Measurements from ENCODE around the gene VANGL2. TPM values are rescaled to one million over a fixed set of nuclear protein-coding genes. Genes with fewer than 3 reads are reported as not detected.

VANGL2 gene
- total RNA-seq, 2 donors from 2014 or later = 3.9 to 10.3 TPM

- no peaks in the 10 kb centered on the region for H3K27me3 ChIP-seq
- no peak overlapping the region for H3K9ac ChIP-seq (ENCODE audit: low read depth in 2 of 2, low read length in 2 of 2)
- H3K36me3 ChIP-seq = no peaks in the 10 kb centered on the region
- DNase-seq = peak; percentile 2
- no peak overlapping the region for H3K27ac ChIP-seq
- no peak for TF ChIP-seq CTCF (IDR thresholded peaks at IDR 0.05)
- no peak overlapping the region for H3K4me3 ChIP-seq
- H3K9me3 ChIP-seq = no peaks in the 10 kb centered on the region
- H3K4me1 ChIP-seq = no peaks in the 10 kb centered on the region
- intact Hi-C loops (cut with DNase I) = no loop called here
These were observed 2.9 kb downstream of the VANGL2 start for GRCh38 chr1:160403244-160403643.

GRCh38 chr1:160404094-160404493 is 3.7 kb downstream of the VANGL2 start:
- Histone ChIP-seq H3K9ac (ENCODE audit: low read depth in 2 of 2, low read length in 2 of 2) (no peak overlapping the region), H3K4me3 (no peak overlapping the region), H3K36me3 (no peaks in the 10 kb centered on the region), H3K9me3 (no peaks in the 10 kb centered on the region), H3K27ac (no peak overlapping the region), H3K4me1 (no peaks in the 10 kb centered on the region), H3K27me3 (no peaks in the 10 kb centered on the region)
- peak; percentile 8 for DNase-seq
- intact Hi-C loops (cut with DNase I) = no loop called here
- no peak for TF ChIP-seq CTCF (IDR thresholded peaks at IDR 0.05)

- no peak overlapping the region for H3K4me3 ChIP-seq
- H3K27ac ChIP-seq = no peak overlapping the region
- H3K9me3 ChIP-seq = no peaks in the 10 kb centered on the region
- no peaks in the 10 kb centered on the region for H3K4me1 ChIP-seq
- TF ChIP-seq CTCF (IDR thresholded peaks at IDR 0.05) = no peak
- intact Hi-C loops (cut with DNase I) = no loop called here
- no peak overlapping the region for H3K9ac ChIP-seq (ENCODE audit: low read depth in 2 of 2, low read length in 2 of 2)
- no peaks in the 10 kb centered on the region for H3K36me3 ChIP-seq
- no peaks in the 10 kb centered on the region for H3K27me3 ChIP-seq
- DNase-seq = peak; percentile 15
These were observed 5.0 kb downstream of the VANGL2 start for GRCh38 chr1:160405331-160405877.

- Histone ChIP-seq H3K27me3 (no peaks in the 10 kb centered on the region), H3K9ac (ENCODE audit: low read depth in 2 of 2, low read length in 2 of 2) (no peak overlapping the region), H3K36me3 (no peaks in the 10 kb centered on the region), H3K27ac (no peak overlapping the region), H3K4me3 (no peak overlapping the region), H3K4me1 (no peaks in the 10 kb centered on the region), H3K9me3 (no peaks in the 10 kb centered on the region)
- DNase-seq = peak; percentile 46
- no peak for TF ChIP-seq CTCF (IDR thresholded peaks at IDR 0.05)
- intact Hi-C loops (cut with DNase I) = no loop called here
These were observed 6.0 kb downstream of the VANGL2 start for GRCh38 chr1:160406131-160406968.

- intact Hi-C loops (cut with DNase I) = no loop called here
- no peak overlapping the region for H3K9ac ChIP-seq (ENCODE audit: low read depth in 2 of 2, low read length in 2 of 2)
These were observed 7.8 kb downstream of the VANGL2 start for GRCh38 chr1:160407839-160408801.

More at GRCh38 chr1:160407839-160408801, 7.8 kb downstream of the VANGL2 start:
- H3K27me3 ChIP-seq = no peaks in the 10 kb centered on the region
- H3K9me3 ChIP-seq = no peaks in the 10 kb centered on the region
- DNase-seq = peak; percentile 69
- no peaks in the 10 kb centered on the region for H3K4me1 ChIP-seq
- no peak for TF ChIP-seq CTCF (IDR thresholded peaks at IDR 0.05)
- H3K36me3 ChIP-seq = no peaks in the 10 kb centered on the region
- no peak overlapping the region for H3K27ac ChIP-seq
- no peak overlapping the region for H3K4me3 ChIP-seq

All from colonic mucosa (tissue), 4 donors.